GM12891 (cell line): Measurements from ENCODE around the gene ADGRL3.

Experiments
- POLR2A ChIP-seq: IDR thresholded peaks from 2 replicates; pipeline ENCODE4 v1.6.1; 2011; ENCODE audit warnings: low read depth, low read length, control low read depth
- POLR2AphosphoS5 ChIP-seq: IDR thresholded peaks from 2 replicates; pipeline ENCODE4 v1.6.1; 2011; ENCODE audit warnings: low read depth, low read length, control low read depth
- POU2F2 ChIP-seq: IDR thresholded peaks from 2 replicates; pipeline ENCODE4 v1.6.1; 2011; ENCODE audit warnings: low read depth, mild to moderate bottlenecking, control low read depth, low read length, moderate library complexity
- SPI1 ChIP-seq: IDR thresholded peaks from 2 replicates; pipeline ENCODE4 v1.6.1; 2011; ENCODE audit warnings: low read depth, low read length, control low read depth
- TAF1 ChIP-seq: IDR thresholded peaks from 2 replicates; pipeline ENCODE4 v1.6.1; 2011; ENCODE audit warnings: low read depth, low read length, control low read depth

- TF ChIP-seq POU2F2 (no peak), POLR2AphosphoS5 (no peak), POLR2A (no peak), SPI1 (no peak), TAF1 (no peak)
Observed at GRCh38 chr4:61628282-61628681, 428.2 kb downstream of the ADGRL3 start.
